GM23338 (cell line): ENCODE measurements around the gene NME3. TPM values are rescaled to one million over a fixed set of nuclear protein-coding genes. Genes with fewer than 3 reads are reported as not detected.

Experiments
- ATAC-seq: fragments of 200-7000 bp; cut with Tn5 transposase; 3 replicates; pipeline ENCODE4 v1.9.1; 2020
- DNase-seq: peaks from one replicate; pipeline ENCODE4 v3.0.0-alpha.2; 2015; ENCODE audit warnings: low spot score
- H2AFZ ChIP-seq: fragments of 200-600 bp; sonication (generic); 2 replicates; pipeline ENCODE4 v1.8.0; 2016; ENCODE audit warnings: antibody characterized with exemption, mild to moderate bottlenecking, moderate library complexity
- H3F3A ChIP-seq: fragments of 200-600 bp; sonication (generic); replicated peaks from 2 replicates; pipeline ENCODE4 v1.8.0; 2017; ENCODE audit warnings: antibody characterized with exemption, mixed run types, low read depth
- H3K27ac ChIP-seq: fragments of 200-600 bp; sonication (generic); 2 replicates; pipeline ENCODE4 v1.6.1; 2016; ENCODE audit warnings: low read depth
- H3K27me3 ChIP-seq: fragments of 200-600 bp; sonication (generic); 2 replicates; pipeline ENCODE4 v1.8.0; 2016; ENCODE audit warnings: mild to moderate bottlenecking, mixed run types, moderate library complexity; ENCODE audit not compliant: insufficient read depth
- H3K36me3 ChIP-seq: fragments of 200-600 bp; sonication (generic); 2 replicates; pipeline ENCODE4 v1.8.0; 2016; ENCODE audit warnings: mild to moderate bottlenecking; ENCODE audit not compliant: insufficient read depth
- H3K4me1 ChIP-seq: fragments of 200-600 bp; sonication (generic); 2 replicates; pipeline ENCODE4 v1.8.0; 2016; ENCODE audit warnings: mild to moderate bottlenecking, moderate library complexity; ENCODE audit not compliant: insufficient read depth
- H3K4me2 ChIP-seq: fragments of 200-600 bp; sonication (generic); 2 replicates; pipeline ENCODE4 v1.7.1; 2017; ENCODE audit warnings: mixed run types
- H3K4me3 ChIP-seq: fragments of 200-600 bp; sonication (generic); 2 replicates; pipeline ENCODE4 v1.6.1; 2016; ENCODE audit warnings: mixed run types
- H3K79me2 ChIP-seq: fragments of 200-600 bp; sonication (generic); replicated peaks from 2 replicates; pipeline ENCODE4 v1.8.0; 2017; ENCODE audit warnings: mild to moderate bottlenecking; ENCODE audit not compliant: insufficient read depth
- H3K9me2 ChIP-seq: fragments of 200-600 bp; sonication (generic); 2 replicates; pipeline ENCODE4 v1.8.0; 2017; ENCODE audit not compliant: insufficient read depth
- H4K20me1 ChIP-seq: fragments of 200-600 bp; sonication (generic); replicated peaks from 2 replicates; pipeline ENCODE4 v1.8.0; 2017; ENCODE audit warnings: mild to moderate bottlenecking; ENCODE audit not compliant: insufficient read depth
- H3K27ac Mint-ChIP-seq: 2 replicates; pipeline ENCODE4 v1.8.0; 2020; ENCODE audit warnings: inconsistent platforms, mild to moderate bottlenecking, moderate library complexity, mixed read lengths
- H3K27me3 Mint-ChIP-seq: 3 replicates; pipeline ENCODE4 v1.8.0; 2022; ENCODE audit warnings: low read depth, mild to moderate bottlenecking, moderate library complexity, mixed read lengths, inconsistent platforms; ENCODE audit not compliant: insufficient read depth, poor library complexity
- H3K36me3 Mint-ChIP-seq: 3 replicates; pipeline ENCODE4 v1.8.0; 2021; ENCODE audit warnings: low read depth, mild to moderate bottlenecking, inconsistent platforms, moderate library complexity, mixed read lengths
- H3K4me1 Mint-ChIP-seq: 3 replicates; pipeline ENCODE4 v1.8.0; 2020; ENCODE audit warnings: mild to moderate bottlenecking, inconsistent platforms, mixed read lengths
- H3K4me3 Mint-ChIP-seq: 3 replicates; pipeline ENCODE4 v1.8.0; 2021; ENCODE audit warnings: moderate library complexity, mild to moderate bottlenecking, inconsistent platforms, mixed read lengths
- H3K9me3 Mint-ChIP-seq: 3 replicates; pipeline ENCODE4 v1.8.0; 2020; ENCODE audit warnings: moderate library complexity, mild to moderate bottlenecking, inconsistent platforms, mixed read lengths
- EZH2 ChIP-seq: fragments of 200-600 bp; sonication (generic); IDR thresholded peaks from one replicate; pipeline ENCODE4 v1.8.0; 2017; ENCODE audit warnings: antibody characterized with exemption, mild to moderate bottlenecking, low read depth; ENCODE audit not compliant: unreplicated experiment
- NANOG ChIP-seq: IDR thresholded peaks from 2 replicates; pipeline ENCODE4 v1.6.1; 2016; ENCODE audit warnings: antibody characterized with exemption, borderline replicate concordance
- POLR2AphosphoS5 ChIP-seq: IDR thresholded peaks from 2 replicates; pipeline ENCODE4 v1.6.1; 2016; ENCODE audit warnings: antibody characterized with exemption, low read depth
- REST ChIP-seq: IDR thresholded peaks from one replicate; pipeline ENCODE4 v1.6.1; 2018; ENCODE audit warnings: antibody characterized with exemption; ENCODE audit not compliant: unreplicated experiment
- polyA plus RNA-seq: library from polyadenylated mRNA; unstranded; fragments of >200 nt; fragmentation: Nextera tagmentation; extraction: Ambion mirVana; gene quantifications from 2 replicates; pipeline ENCODE4 v1.2.1, GENCODE V29; 2016
- total RNA-seq: library from RNA; depleted of rRNA; stranded (reverse); fragments of >200 nt; shearing (Covaris generic); gene quantifications from 2 replicates; pipeline ENCODE4 v1.2.3, GENCODE V29; 2014
- TF ChIP-seq, protein P1 (sequence below), 2 experiments: fragments of 200-600 bp in 1 of 2; sonication (generic) in 1 of 2; conservative IDR thresholded peaks; 2 replicates each; pipeline versions ENCODE4 v1.5.1 to v1.6.1; 2016 to 2017; ENCODE audit warnings: antibody characterized with exemption in 2 of 2, low read depth in 2 of 2, mild to moderate bottlenecking in 2 of 2, moderate library complexity in 1 of 2
- TF ChIP-seq, protein P2 (sequence below): IDR thresholded peaks from 2 replicates; pipeline ENCODE4 v1.6.1; 2016; ENCODE audit warnings: antibody characterized with exemption

NME3 gene
- total and polyA plus RNA-seq, 2 experiments from 2014 or later, result 95.3 to 130 TPM

DNA sequence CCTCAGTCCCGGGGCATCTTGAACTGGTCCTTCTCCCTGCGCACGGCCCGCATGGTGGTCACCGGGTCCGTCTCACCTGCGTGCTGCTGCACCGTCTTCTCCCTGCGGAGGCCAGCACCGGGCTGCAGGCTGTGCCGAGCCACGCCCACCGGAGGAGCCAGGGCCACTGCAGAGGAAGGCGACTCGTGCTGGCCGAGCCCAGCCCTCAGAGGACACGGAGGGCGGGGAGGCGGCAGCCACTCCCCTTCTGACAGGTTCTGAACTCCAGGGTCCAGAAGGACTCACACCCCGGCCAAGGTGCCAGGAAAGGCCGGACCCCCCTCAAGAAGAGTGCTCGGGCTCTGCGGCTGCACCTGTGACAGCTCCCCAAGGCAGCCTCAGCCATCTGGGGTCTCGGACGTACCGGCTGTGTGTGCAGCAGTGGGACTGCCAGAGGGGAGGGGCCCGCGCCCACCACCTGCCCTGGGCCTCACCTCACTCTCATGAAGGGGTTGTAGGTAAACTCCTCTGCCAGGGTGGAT lies 38.0 kb upstream of the NME3 start:
- no peaks in the 10 kb centered on the region for H3K4me1 Mint-ChIP-seq
- Histone ChIP-seq H2AFZ (no peak overlapping the region), H3F3A (no peaks in the 10 kb centered on the region; the same call in 1 of the 2 replicates), H3K79me2 (no peaks in the 10 kb centered on the region; the same call in 1 of the 2 replicates), H3K4me3 (no peak overlapping the region), H3K36me3 (no peaks in the 10 kb centered on the region), H3K27ac (no peak overlapping the region), H4K20me1 (no peaks in the 10 kb centered on the region; the same call in 1 of the 2 replicates), H3K4me2 (no peak overlapping the region), H3K27me3 (no peaks in the 10 kb centered on the region), H3K9me2 (no peaks in the 10 kb centered on the region), H3K4me1 (no peaks in the 10 kb centered on the region)
- peaks cover 4% of the 10 kb centered on the region for H3K27me3 Mint-ChIP-seq
- H3K27ac Mint-ChIP-seq, result no peak overlapping the region
- DNase-seq, result peak; percentile 76
- TF ChIP-seq, protein P1, sequence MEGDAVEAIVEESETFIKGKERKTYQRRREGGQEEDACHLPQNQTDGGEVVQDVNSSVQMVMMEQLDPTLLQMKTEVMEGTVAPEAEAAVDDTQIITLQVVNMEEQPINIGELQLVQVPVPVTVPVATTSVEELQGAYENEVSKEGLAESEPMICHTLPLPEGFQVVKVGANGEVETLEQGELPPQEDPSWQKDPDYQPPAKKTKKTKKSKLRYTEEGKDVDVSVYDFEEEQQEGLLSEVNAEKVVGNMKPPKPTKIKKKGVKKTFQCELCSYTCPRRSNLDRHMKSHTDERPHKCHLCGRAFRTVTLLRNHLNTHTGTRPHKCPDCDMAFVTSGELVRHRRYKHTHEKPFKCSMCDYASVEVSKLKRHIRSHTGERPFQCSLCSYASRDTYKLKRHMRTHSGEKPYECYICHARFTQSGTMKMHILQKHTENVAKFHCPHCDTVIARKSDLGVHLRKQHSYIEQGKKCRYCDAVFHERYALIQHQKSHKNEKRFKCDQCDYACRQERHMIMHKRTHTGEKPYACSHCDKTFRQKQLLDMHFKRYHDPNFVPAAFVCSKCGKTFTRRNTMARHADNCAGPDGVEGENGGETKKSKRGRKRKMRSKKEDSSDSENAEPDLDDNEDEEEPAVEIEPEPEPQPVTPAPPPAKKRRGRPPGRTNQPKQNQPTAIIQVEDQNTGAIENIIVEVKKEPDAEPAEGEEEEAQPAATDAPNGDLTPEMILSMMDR (conservative IDR thresholded peaks at IDR 0.05; ENCODE audit: low read depth in 2 of 2), result peak in 1 of 2 experiments; percentile 30; a peak in 1 of 4 replicates
- TF ChIP-seq, protein P2, sequence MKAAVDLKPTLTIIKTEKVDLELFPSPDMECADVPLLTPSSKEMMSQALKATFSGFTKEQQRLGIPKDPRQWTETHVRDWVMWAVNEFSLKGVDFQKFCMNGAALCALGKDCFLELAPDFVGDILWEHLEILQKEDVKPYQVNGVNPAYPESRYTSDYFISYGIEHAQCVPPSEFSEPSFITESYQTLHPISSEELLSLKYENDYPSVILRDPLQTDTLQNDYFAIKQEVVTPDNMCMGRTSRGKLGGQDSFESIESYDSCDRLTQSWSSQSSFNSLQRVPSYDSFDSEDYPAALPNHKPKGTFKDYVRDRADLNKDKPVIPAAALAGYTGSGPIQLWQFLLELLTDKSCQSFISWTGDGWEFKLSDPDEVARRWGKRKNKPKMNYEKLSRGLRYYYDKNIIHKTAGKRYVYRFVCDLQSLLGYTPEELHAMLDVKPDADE, result no peak
- TF ChIP-seq REST (no peak), EZH2 (no peak)
- no peak overlapping the region for H3K4me3 Mint-ChIP-seq
- peaks cover 10% of the 10 kb centered on the region; the same call in 2 of the 3 replicates for H3K9me3 Mint-ChIP-seq
- H3K36me3 Mint-ChIP-seq, result peaks cover 34% of the 10 kb centered on the region
- peak; percentile 97 for ATAC-seq

DNA sequence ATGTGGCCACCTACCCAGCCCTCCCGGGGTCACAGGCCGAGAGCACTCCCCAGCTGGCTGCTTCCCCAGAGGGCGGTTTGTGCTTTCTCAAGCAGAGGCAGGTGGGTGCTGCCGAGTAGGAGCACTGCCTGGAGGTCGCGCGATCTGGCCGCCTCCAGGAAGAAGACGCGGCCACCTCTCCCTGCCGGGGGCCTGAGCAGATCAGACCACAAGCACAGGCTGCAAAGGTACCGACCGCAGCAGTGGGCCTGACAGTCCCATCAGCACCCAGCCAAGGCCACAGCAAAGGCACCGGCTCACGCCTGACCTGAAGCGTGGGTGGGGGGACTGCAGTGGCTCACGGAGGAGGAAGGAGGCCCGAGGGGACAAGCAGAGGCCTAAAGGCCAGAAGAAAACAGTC lies 37.3 kb upstream of the NME3 start:
- Mint-ChIP-seq H3K27me3 (peaks cover 4% of the 10 kb centered on the region), H3K9me3 (peaks cover 16% of the 10 kb centered on the region; the same call in 2 of the 3 replicates)
- TF ChIP-seq POLR2AphosphoS5 (no peak), NANOG (no peak), REST (no peak)
- TF ChIP-seq, protein P1 (conservative IDR thresholded peaks at IDR 0.05; ENCODE audit: low read depth in 2 of 2), result no peak

More for the DNA sequence above, 37.3 kb upstream of the NME3 start:
- Histone ChIP-seq H3K4me3 (no peak overlapping the region), H3K36me3 (no peaks in the 10 kb centered on the region), H4K20me1 (no peaks in the 10 kb centered on the region; the same call in 1 of the 2 replicates), H3K79me2 (no peaks in the 10 kb centered on the region; the same call in 1 of the 2 replicates), H3K4me1 (no peaks in the 10 kb centered on the region), H3K27me3 (no peaks in the 10 kb centered on the region), H3K9me2 (no peaks in the 10 kb centered on the region), H3K27ac (no peak overlapping the region), H2AFZ (no peak overlapping the region), H3K4me2 (no peak overlapping the region), H3F3A (no peaks in the 10 kb centered on the region; the same call in 1 of the 2 replicates)
- ATAC-seq, result no peak
- H3K27ac Mint-ChIP-seq, result no peak overlapping the region
- H3K4me3 Mint-ChIP-seq, result no peak overlapping the region
- peaks cover 39% of the 10 kb centered on the region for H3K36me3 Mint-ChIP-seq
- no peaks in the 10 kb centered on the region for H3K4me1 Mint-ChIP-seq
- DNase-seq, result no peak
